ENCODE data around the gene RET.

The RET gene

DNA sequence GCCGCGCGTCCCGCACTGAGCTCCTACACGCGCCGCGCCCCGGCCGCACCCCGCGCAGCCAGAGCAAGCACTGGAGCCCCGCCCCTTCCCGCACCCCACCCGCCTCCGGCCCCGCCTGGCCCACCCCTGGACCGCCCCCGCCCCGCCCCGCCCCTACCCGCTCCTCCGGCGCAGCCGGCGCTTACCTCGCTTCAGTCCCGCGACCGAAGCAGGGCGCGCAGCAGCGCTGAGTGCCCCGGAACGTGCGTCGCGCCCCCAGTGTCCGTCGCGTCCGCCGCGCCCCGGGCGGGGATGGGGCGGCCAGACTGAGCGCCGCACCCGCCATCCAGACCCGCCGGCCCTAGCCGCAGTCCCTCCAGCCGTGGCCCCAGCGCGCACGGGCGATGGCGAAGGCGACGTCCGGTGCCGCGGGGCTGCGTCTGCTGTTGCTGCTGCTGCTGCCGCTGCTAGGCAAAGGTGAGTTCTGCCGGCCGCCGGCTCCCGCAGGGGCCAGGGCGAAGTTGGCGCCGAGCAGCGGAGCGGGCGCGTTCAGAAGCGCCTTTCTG is at the start of gene RET:
RET (plus strand) TSS at position 194 of the 545 bp plus-strand sequence; CDS start at position 384, 190 bp downstream.
- in situ Hi-C loops (cut with MboI; ENCODE audit: low pct_unique_long_range_greater_than_20kb, low sequenced_read_pairs), result loop anchor here (25.0 kb wide), 1 partner anchor 215 kb away; no protein-coding TSS in a partner anchor
- DNase-seq, result peak; percentile 8

DNA sequence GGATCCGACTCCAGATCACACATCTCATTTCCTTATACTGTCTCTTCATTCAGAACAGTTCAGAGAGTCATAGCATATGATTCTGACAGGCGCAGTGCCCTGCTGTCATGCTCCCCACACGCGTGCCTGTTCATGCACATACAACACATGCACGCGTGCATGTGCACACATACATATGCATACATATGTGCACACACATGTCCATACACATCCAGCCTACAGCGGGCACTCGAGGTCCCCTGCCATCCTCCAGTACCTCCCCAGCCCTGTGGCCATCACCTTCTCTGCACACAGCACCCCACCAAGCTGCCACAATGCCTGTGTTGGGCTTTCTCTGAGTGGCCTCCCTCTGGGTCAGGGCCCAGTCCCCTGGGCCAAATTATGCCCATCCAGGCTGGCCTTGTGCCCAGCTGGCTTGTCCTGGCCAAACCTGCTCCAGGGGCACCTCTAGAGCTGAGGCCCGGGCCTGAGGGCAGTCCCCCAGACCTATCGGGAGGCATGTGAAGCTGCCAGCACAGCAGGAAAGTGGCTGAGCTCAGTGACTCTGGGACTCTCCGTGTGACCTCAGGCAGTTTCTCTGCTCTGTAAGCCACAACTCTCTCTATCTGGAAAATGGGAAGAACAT is 49.4 kb upstream of the RET start:
- in situ Hi-C loops (cut with MboI; ENCODE audit: low pct_unique_long_range_greater_than_20kb, low sequenced_read_pairs), result no loop called here
- DNase-seq, result no peak

DNA sequence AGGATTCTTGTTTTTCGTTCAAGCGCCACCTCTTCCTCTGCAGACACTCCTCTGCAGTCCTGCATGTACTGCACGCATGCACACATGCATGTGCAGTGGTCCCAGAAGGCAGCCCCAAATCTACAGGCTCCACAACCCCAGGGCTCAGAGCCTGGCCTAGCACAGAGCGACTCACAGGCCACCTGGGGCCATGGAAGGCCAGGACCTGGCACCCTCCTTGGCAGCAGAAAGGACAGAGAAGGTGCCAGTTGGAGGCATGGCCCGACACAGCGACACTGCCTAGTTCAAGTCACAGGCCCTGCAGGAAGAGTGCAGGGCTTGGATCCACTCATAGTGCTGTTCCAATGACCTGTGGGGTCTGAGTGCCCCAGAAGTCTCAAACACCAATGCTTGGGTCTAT is 48.7 kb upstream of the RET start:
- in situ Hi-C loops (cut with MboI; ENCODE audit: low pct_unique_long_range_greater_than_20kb, low sequenced_read_pairs), result no loop called here
- no peak for DNase-seq

DNA sequence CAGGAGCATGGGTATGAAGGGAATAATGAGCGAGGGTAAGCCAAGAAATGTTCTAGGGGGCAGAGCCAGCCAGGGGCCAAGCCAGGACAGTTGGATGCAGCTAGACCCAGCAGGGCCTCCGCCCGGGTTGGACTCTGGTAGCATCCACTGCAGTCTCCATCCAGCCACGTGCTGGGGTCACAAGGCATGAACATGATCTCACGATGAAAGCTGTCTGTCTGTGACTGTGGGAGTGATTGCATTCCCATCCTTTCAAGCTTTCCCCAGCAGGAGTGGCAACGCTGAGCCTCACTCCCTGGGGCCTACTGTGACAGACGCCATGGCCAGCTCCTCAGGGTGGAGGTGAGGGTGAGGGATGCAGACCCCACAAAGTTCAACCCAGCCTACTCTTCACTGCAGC is 47.8 kb upstream of the RET start:
- in situ Hi-C loops (cut with MboI; ENCODE audit: low pct_unique_long_range_greater_than_20kb, low sequenced_read_pairs), result no loop called here
- no peak for DNase-seq

DNA sequence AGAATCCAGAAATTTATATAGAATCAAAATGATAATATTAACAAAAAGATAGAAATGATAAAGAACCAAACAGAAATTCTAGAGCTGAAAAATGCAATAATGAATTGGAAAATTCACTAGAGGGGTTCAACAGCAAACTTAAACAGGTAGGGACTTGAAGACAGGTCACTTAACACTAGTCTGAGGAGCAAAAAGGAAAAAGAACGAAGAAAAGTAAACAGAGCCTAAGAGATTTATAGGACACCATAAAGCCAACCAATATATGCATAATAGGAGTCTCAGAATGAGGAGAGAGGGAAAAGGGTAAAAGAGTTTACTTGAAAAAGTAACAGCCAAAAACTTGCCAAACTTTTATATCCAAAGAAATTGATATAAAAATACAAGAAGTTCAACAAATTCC is 44.3 kb upstream of the RET start:
- DNase-seq, result no peak
- in situ Hi-C loops (cut with MboI; ENCODE audit: low pct_unique_long_range_greater_than_20kb, low sequenced_read_pairs), result no loop called here

DNA sequence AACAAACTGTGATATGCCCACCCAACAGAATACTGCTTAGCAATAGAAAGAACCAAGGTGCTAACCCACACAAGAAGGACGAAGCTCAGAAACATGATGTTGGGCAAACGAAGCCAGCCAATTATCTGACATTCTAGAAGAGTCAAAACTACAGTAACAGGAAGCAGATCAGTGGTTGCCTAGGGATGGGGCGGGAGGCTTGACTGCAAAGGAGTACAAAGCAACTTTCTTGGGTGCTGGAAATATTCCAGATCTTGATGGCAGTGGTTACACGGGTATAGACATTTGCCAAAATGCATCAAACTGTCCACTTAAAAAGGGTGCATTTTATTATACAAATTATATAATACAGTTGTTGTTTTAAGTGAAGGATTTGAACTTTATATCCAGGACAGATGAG is 41.1 kb upstream of the RET start:
- in situ Hi-C loops (cut with MboI; ENCODE audit: low pct_unique_long_range_greater_than_20kb, low sequenced_read_pairs), result no loop called here
- DNase-seq, result no peak

DNA sequence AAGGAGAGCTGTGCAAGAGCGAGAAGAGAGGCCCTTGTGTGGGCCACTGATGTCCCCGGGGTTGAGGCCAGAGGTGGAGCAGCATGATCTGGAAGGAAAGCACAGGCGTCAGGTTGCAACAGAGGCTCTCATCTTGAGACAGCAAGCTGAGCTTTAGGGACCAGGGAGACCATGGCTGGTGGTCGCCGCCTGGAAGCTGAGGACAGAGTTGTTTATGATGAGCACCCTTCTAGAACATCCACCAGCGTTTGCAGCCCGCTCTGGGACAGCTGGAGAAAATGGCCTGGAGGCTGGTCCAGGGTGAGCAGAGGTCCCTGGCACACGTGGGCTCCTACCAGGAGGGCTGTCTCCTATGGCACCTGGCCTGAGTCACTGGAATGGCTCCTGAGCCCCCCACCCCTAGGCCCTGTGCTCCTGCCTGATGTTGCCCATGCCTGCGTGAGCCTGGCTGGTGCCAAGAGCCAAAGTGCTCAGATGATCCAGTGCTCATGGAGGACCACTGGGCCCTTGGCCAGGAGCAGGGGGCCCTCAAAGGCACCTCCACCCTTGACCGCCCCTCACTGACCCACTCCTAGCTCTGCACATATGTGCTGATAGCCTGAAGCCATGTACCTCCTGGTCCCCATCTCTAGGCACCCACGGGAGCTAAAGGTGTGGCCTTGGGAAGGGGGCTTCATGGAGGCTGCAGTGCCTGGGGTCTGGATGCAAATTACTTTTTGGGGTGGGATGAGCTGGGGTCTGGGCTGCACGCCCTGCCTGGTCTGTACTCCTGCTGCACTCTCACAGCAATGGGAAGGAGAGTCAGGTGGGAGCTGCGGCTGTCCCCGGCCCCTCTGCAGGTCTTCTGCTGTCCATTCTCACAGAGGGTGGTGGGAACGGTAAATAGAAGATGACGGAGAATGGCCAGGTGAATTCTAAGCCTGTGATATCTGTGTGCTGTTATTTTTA is 40.1 kb upstream of the RET start:
- no peak for DNase-seq
- in situ Hi-C loops (cut with MboI; ENCODE audit: low pct_unique_long_range_greater_than_20kb, low sequenced_read_pairs), result no loop called here

DNA sequence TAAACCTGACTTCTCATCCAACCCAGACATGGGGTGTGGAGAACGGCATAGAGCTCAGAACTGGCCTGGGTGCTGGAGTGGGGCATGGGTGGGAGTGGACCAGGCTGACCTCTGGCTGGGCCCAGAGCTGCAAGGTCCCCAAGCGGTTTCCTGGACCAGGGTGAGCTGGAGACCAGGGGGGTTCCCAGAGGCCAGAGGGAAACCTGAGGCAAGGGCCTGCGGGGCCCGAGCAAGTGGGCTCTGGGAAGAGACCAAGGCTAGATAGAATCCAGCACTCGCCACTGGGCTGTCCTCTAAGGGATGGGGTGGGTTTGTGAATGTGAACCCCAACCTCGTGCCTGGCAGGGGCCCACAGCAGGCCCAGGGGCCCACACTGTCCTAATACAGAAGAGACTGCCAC is 39.4 kb upstream of the RET start:
- in situ Hi-C loops (cut with MboI; ENCODE audit: low pct_unique_long_range_greater_than_20kb, low sequenced_read_pairs), result no loop called here
- DNase-seq, result no peak

DNA sequence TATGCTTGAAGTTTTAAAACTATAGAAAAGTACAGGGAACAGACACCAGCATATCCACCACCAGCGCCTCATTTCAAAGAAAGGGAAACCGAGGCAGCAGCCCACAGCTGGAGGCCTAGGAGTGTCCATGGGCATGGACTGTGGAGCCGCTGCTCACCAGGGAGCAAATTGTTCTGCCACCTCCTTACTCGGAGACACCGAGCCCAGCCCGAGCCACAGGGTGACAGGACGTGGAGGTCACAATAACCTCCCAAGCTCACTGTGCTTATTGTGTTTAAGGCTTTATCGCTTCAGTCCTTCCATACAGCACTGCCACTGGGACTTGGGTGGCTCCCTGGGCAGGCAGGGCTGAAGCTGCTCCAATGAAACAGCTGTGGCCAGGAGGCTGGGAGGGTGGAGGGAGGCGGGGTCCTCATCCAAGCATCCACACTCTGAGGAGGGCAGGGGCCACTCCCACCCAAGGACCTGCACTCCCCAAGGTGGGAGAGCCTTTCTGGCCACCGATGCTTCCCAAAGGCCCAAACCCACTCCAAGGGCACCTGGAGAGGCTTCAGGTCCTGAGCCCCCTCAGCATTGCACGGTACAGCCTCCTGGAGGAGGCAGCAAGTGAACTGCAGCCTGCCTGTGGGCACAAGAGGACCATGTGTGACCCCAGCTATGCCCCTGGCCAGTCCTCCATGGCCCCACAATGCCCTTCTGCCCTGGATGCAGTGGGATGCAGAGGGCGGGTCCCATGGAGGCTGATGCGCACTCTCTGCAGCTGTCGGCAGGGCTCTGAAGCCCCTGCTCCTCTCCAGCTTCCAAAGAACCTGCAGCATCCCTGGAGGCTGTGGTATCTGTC is 38.7 kb upstream of the RET start:
- no peak for DNase-seq
- in situ Hi-C loops (cut with MboI; ENCODE audit: low pct_unique_long_range_greater_than_20kb, low sequenced_read_pairs), result no loop called here

DNA sequence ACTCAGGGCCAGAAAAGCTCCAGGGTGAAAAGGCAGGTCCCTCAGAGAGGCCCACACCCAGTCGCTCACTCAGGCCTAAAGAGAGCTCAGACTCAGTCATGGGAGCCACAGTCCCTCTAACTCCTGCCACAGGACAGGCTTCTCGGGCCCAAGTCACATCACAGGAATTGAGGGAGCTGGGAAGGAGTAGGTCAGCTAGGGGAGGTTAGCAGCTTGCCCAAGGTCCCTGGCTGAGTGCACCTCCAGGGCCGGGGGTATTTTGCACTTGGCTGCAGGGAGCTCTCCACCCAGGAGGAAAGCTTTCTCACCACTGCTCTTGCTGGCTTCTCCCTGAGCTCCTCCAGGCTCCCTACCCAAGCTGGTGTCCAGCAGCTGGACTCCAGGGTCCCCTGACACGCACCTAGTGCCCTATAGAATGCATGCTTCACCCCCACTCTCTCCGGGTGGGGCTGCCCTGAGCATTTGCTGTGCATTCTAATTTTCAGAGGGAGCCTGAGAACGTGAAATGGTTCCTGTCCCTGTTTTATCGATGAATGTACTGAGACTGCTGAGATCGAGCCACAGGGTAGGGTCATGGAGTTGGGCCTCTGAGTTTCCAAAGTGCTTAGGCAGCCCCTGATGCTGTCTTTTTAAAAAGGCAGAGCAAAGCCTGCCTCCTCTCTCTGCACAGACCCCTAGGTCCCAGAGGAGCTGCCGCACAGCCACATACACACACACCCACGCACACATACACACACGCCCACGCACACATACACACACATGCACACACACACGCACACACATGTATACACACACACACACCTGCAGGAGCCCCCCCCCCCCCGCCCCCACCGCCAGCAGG is 37.9 kb upstream of the RET start:
- DNase-seq, result no peak
- in situ Hi-C loops (cut with MboI; ENCODE audit: low pct_unique_long_range_greater_than_20kb, low sequenced_read_pairs), result no loop called here

DNA sequence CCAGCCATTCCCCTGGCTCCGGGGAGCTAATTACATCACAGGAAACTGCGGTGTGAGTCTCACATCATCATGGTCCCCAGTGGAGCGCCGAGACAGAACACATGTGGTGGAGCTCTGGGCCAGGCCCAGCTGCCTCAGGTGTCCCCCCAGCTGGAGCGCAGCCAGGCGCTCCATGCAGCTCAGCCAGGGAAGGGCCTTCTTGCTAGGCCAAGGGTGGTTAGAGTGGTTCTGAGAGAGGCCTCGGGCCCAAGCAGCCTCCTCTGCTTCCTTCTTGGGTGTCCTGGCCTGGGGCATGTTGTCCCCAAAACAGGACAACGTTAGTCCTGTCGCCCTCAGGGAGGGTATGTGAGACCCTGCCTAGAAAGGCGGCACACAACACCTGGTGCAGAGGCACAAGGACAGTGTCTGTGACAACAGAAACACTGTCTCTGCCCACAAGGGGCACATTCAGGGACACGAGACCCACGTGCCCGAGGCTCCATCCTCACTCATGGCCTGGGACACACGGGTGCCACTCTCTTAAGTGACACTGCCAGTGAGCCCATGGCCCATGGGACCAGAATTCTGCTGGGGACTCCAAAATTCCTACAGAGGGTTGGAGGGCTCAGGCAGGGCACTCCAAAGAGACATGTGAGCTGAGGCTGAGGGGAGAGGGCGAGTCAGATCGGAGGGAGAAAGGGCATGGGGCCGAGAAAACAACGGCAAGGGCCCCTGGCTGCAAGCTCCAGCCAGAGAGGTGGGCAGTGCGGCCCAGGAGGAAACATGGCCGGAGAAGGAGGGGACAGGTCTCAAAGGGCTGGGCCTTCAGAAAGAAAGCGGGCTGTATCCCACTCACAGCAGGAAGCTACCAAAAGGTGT is 37.0 kb upstream of the RET start:
- in situ Hi-C loops (cut with MboI; ENCODE audit: low pct_unique_long_range_greater_than_20kb, low sequenced_read_pairs), result no loop called here

DNA sequence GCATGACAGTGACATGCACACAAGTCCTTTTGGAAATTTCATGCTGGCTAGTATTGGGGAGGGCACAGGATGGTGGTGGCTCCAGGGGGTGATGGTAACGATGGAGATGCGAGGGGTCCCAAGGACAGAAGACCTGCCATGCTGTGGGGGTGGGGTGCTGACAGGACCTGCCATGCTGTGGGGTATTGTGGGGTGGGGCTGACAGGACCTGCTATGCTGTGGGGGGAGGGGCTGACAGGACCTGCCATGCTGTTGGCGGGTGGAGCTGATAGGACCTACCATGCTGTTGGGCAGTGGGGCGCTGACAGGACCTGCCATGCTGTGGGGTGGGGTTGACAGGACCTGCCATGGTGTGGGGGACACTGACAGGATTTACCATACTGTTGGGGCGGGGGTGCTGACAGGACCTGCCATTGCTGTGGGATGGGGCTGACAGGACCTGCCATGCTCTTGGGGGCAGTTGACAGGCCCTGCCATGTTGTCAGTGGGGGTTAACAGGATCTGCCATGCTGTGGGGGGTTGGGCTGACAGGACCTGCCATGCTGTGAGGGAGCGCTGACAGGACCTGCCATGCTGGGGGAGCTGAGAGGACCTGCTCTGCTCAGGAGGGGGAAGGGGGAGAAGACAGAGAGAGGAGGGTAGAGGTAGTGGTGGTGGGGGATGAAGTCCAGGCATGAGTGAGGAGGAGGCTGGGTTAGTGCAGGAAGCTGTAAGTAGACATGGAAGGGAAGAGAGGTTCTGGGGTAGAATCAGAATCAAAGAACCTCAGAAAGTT is 36.2 kb upstream of the RET start:
- in situ Hi-C loops (cut with MboI; ENCODE audit: low pct_unique_long_range_greater_than_20kb, low sequenced_read_pairs), result no loop called here
- DNase-seq, result no peak

More for the DNA sequence above, 37.0 kb upstream of the RET start:
- DNase-seq, result no peak

DNA sequence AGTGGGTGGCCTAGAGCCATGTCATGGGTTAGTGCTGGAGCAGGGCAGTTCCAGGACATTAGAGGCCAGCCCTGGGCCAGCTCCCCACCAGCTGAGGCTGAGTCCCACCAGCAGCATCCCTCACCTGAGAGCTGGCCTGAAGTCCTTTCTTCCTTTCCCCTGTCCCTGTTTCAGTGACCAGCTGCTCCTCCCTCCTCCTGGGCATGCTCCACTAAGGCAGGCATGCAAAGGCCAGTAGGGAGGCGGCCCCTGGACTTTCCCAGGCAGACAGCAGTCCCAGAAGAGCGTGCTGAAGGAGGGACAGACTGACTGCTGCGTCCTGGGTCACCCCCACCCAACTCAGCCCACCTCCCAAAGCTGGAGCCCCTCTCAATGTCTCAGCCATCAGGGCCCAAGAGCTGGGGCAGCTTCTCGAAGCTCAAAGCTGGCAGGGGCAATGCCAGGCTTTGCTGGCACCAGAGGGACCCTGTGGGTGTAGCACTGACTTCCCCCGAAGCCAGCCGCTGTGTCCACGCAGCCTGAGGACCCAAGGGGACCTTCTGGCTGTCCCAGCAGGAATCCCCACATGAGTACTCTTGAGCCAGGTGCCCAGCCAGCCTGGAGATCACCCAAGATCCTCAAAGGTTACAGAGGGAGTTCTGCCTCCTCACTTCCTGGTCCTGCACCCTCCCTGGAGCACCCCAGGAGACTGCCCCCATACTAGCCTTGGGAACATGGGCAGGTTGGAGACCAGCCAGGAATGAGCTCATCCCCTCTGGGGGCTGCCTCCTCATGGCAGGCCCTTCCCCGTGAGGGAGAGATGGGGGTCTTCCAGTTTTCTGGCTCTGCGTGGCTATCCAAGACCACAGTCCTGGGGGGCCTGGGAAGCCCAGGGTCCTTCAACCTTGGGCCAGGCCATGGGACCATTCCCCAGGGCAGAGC is 35.2 kb upstream of the RET start:
- in situ Hi-C loops (cut with MboI; ENCODE audit: low pct_unique_long_range_greater_than_20kb, low sequenced_read_pairs), result no loop called here
- no peak for DNase-seq

DNA sequence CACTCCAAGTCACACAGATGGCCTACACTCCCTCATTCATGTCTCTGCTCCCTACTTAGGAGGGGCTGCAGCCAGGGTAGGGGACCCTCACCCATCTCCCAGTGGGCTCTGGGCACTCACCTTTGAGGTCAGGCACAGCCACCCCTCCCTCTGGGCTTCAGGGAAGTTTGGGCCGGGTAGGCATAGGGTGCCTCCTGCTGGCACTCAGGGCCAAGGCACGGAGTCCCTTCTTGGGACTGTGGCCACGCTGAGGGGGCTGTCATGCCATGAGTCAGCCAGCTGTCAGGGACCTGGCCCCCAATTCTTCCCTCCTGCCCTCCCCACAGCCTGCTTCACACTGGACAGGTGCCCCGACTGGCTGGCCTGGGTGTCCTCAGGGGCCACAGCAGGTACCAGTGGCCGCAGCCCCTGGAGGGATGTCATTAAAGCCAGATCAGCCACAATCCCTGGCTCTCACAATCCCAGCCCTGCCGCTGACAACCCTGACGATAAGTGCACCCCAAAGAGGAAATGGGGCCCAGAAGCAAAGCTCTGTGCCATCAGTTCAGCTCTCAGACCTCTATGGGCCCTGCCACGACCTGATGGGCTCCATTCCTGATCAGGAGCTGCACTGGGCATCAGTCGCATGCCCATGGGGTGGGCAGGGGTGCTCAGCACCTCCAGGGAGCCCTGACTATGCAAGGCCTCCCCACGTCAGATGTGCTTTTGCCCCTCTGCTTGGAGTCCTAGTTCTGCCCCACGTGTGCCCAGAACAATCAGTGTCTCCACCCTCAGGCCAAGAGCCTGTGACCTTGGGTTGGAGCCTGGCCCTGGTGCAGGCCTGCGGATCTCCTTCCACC is 34.1 kb upstream of the RET start:
- DNase-seq, result no peak
- in situ Hi-C loops (cut with MboI; ENCODE audit: low pct_unique_long_range_greater_than_20kb, low sequenced_read_pairs), result no loop called here

DNA sequence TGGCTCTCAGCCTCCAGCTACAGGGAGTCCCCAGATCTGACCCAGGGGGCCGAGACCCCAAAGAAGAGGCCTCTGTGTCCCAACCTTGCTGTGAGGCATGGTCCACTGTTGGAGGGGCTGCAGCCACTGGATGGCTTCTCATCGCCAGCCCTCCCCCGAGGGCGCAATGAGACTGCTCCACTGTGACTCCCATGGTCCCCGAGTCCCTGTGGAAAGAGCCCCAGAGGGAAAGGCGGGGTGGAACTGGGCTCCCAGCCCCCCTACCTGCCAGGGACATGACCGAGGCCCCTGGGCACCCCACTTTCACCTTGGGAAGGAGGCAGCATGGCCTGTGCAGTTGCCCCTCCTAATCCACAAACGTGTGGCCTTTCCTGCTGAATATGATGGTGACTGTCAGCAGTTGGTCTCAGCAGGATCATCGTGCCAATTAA is 33.5 kb upstream of the RET start:
- in situ Hi-C loops (cut with MboI; ENCODE audit: low pct_unique_long_range_greater_than_20kb, low sequenced_read_pairs), result no loop called here
- no peak for DNase-seq

Data from KBM-7 (cell line).